GM23338 (cell line): ENCODE measurements around the gene AOPEP. TPM values are rescaled to one million over a fixed set of nuclear protein-coding genes. Genes with fewer than 3 reads are reported as not detected.

Source experiments
- ATAC-seq: fragments of 200-7000 bp; cut with Tn5 transposase; 3 replicates; pipeline ENCODE4 v1.9.1; 2020
- DNase-seq: peaks from one replicate; pipeline ENCODE4 v3.0.0-alpha.2; 2015; ENCODE audit warnings: low spot score
- H2AFZ ChIP-seq: fragments of 200-600 bp; sonication (generic); 2 replicates; pipeline ENCODE4 v1.8.0; 2016; ENCODE audit warnings: antibody characterized with exemption, mild to moderate bottlenecking, moderate library complexity
- H3F3A ChIP-seq: fragments of 200-600 bp; sonication (generic); replicated peaks from 2 replicates; pipeline ENCODE4 v1.8.0; 2017; ENCODE audit warnings: antibody characterized with exemption, mixed run types, low read depth
- H3K27ac ChIP-seq: fragments of 200-600 bp; sonication (generic); 2 replicates; pipeline ENCODE4 v1.6.1; 2016; ENCODE audit warnings: low read depth
- H3K27me3 ChIP-seq: fragments of 200-600 bp; sonication (generic); 2 replicates; pipeline ENCODE4 v1.8.0; 2016; ENCODE audit warnings: mild to moderate bottlenecking, mixed run types, moderate library complexity; ENCODE audit not compliant: insufficient read depth
- H3K36me3 ChIP-seq: fragments of 200-600 bp; sonication (generic); 2 replicates; pipeline ENCODE4 v1.8.0; 2016; ENCODE audit warnings: mild to moderate bottlenecking; ENCODE audit not compliant: insufficient read depth
- H3K4me1 ChIP-seq: fragments of 200-600 bp; sonication (generic); 2 replicates; pipeline ENCODE4 v1.8.0; 2016; ENCODE audit warnings: mild to moderate bottlenecking, moderate library complexity; ENCODE audit not compliant: insufficient read depth
- H3K4me2 ChIP-seq: fragments of 200-600 bp; sonication (generic); 2 replicates; pipeline ENCODE4 v1.7.1; 2017; ENCODE audit warnings: mixed run types
- H3K4me3 ChIP-seq: fragments of 200-600 bp; sonication (generic); 2 replicates; pipeline ENCODE4 v1.6.1; 2016; ENCODE audit warnings: mixed run types
- H3K79me2 ChIP-seq: fragments of 200-600 bp; sonication (generic); replicated peaks from 2 replicates; pipeline ENCODE4 v1.8.0; 2017; ENCODE audit warnings: mild to moderate bottlenecking; ENCODE audit not compliant: insufficient read depth
- H3K9me2 ChIP-seq: fragments of 200-600 bp; sonication (generic); 2 replicates; pipeline ENCODE4 v1.8.0; 2017; ENCODE audit not compliant: insufficient read depth
- H4K20me1 ChIP-seq: fragments of 200-600 bp; sonication (generic); replicated peaks from 2 replicates; pipeline ENCODE4 v1.8.0; 2017; ENCODE audit warnings: mild to moderate bottlenecking; ENCODE audit not compliant: insufficient read depth
- H3K27ac Mint-ChIP-seq: 2 replicates; pipeline ENCODE4 v1.8.0; 2020; ENCODE audit warnings: inconsistent platforms, mild to moderate bottlenecking, moderate library complexity, mixed read lengths
- H3K27me3 Mint-ChIP-seq: 3 replicates; pipeline ENCODE4 v1.8.0; 2022; ENCODE audit warnings: low read depth, mild to moderate bottlenecking, moderate library complexity, mixed read lengths, inconsistent platforms; ENCODE audit not compliant: insufficient read depth, poor library complexity
- H3K36me3 Mint-ChIP-seq: 3 replicates; pipeline ENCODE4 v1.8.0; 2021; ENCODE audit warnings: low read depth, mild to moderate bottlenecking, inconsistent platforms, moderate library complexity, mixed read lengths
- H3K4me1 Mint-ChIP-seq: 3 replicates; pipeline ENCODE4 v1.8.0; 2020; ENCODE audit warnings: mild to moderate bottlenecking, inconsistent platforms, mixed read lengths
- H3K4me3 Mint-ChIP-seq: 3 replicates; pipeline ENCODE4 v1.8.0; 2021; ENCODE audit warnings: moderate library complexity, mild to moderate bottlenecking, inconsistent platforms, mixed read lengths
- H3K9me3 Mint-ChIP-seq: 3 replicates; pipeline ENCODE4 v1.8.0; 2020; ENCODE audit warnings: moderate library complexity, mild to moderate bottlenecking, inconsistent platforms, mixed read lengths
- CREB1 ChIP-seq: fragments of 250-450 bp; sonication (Bioruptor Pico); IDR thresholded peaks from 2 replicates; pipeline ENCODE4 v1.5.0; 2020; ENCODE audit warnings: low read depth, mild to moderate bottlenecking, moderate library complexity
- EZH2 ChIP-seq: fragments of 200-600 bp; sonication (generic); IDR thresholded peaks from one replicate; pipeline ENCODE4 v1.8.0; 2017; ENCODE audit warnings: antibody characterized with exemption, mild to moderate bottlenecking, low read depth; ENCODE audit not compliant: unreplicated experiment
- NANOG ChIP-seq: IDR thresholded peaks from 2 replicates; pipeline ENCODE4 v1.6.1; 2016; ENCODE audit warnings: antibody characterized with exemption, borderline replicate concordance
- ZNF114 ChIP-seq: fragments of 250-450 bp; sonication (Bioruptor Pico); IDR thresholded peaks from 2 replicates; pipeline ENCODE4 v1.5.0; 2020; ENCODE audit warnings: mild to moderate bottlenecking, moderate library complexity
- ZNF331 ChIP-seq: fragments of 250-450 bp; sonication (Bioruptor Pico); IDR thresholded peaks from 2 replicates; pipeline ENCODE4 v1.5.0; 2020; ENCODE audit warnings: low read depth, mild to moderate bottlenecking, moderate library complexity
- ZNF462 ChIP-seq: fragments of 250-450 bp; sonication (Bioruptor Pico); IDR thresholded peaks from 2 replicates; pipeline ENCODE4 v1.5.0; 2020; ENCODE audit warnings: mild to moderate bottlenecking, moderate library complexity
- polyA plus RNA-seq: library from polyadenylated mRNA; unstranded; fragments of >200 nt; fragmentation: Nextera tagmentation; extraction: Ambion mirVana; gene quantifications from 2 replicates; pipeline ENCODE4 v1.2.1, GENCODE V29; 2016
- total RNA-seq: library from RNA; depleted of rRNA; stranded (reverse); fragments of >200 nt; shearing (Covaris generic); gene quantifications from 2 replicates; pipeline ENCODE4 v1.2.3, GENCODE V29; 2014
- TF ChIP-seq, protein P1 (sequence below), 2 experiments: fragments of 200-600 bp in 1 of 2; sonication (generic) in 1 of 2; conservative IDR thresholded peaks; 2 replicates each; pipeline versions ENCODE4 v1.5.1 to v1.6.1; 2016 to 2017; ENCODE audit warnings: antibody characterized with exemption in 2 of 2, low read depth in 2 of 2, mild to moderate bottlenecking in 2 of 2, moderate library complexity in 1 of 2
- TF ChIP-seq, protein P2 (sequence below): IDR thresholded peaks from 2 replicates; pipeline ENCODE4 v1.6.1; 2016; ENCODE audit warnings: antibody characterized with exemption

The AOPEP gene
- total and polyA plus RNA-seq, 2 experiments from 2014 or later, result 7.0 to 16.5 TPM

GRCh38 chr9:95103281-95103771 is 376.8 kb downstream of the AOPEP start (continued):
- no peak for TF ChIP-seq CREB1 (CRISPR knock-in tag)
- TF ChIP-seq, protein P1, sequence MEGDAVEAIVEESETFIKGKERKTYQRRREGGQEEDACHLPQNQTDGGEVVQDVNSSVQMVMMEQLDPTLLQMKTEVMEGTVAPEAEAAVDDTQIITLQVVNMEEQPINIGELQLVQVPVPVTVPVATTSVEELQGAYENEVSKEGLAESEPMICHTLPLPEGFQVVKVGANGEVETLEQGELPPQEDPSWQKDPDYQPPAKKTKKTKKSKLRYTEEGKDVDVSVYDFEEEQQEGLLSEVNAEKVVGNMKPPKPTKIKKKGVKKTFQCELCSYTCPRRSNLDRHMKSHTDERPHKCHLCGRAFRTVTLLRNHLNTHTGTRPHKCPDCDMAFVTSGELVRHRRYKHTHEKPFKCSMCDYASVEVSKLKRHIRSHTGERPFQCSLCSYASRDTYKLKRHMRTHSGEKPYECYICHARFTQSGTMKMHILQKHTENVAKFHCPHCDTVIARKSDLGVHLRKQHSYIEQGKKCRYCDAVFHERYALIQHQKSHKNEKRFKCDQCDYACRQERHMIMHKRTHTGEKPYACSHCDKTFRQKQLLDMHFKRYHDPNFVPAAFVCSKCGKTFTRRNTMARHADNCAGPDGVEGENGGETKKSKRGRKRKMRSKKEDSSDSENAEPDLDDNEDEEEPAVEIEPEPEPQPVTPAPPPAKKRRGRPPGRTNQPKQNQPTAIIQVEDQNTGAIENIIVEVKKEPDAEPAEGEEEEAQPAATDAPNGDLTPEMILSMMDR (conservative IDR thresholded peaks at IDR 0.05; ENCODE audit: low read depth in 2 of 2), result peak; percentile 47 to 57

DNA sequence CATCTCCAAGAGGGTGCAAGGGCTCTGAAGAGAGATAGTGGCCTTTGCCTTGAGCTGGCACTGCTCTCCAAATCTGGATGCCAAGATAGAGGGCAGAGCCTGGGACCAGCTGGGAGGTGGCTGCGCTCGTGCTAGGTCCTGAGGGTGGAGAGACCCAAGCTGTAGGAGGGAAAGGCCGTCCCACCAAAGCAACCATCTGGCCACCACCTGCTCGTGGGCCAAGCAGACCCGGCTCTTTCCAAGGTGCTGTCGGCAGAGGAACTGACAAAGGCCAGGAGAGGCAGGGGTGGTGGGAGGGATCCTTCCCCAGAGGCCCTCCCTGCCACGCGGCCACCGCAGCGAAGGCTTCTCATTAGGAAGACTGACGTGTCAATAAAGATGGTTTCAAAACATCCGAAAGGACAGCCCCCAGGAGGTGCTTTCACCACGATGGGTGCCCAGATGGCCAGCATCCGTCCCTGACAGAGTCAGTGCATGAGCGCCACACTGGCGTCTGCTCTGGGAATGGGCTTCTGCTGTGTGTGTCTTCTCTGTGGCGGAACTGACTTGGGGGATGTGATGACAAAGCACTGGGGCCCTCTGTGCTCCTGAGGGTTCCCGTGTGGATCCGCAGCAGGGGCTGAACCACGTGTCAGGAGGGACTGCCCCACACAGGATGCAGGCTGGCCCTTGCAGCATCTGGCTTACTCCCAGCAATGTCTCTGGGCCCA is 377.5 kb downstream of the AOPEP start:
- no peak for ATAC-seq
- Histone ChIP-seq H3K36me3 (0 out of 2 replicates have a peak, but pooled peaks cover 4% of the 10 kb centered on the region), H4K20me1 (no peaks in the 10 kb centered on the region), H3K4me1 (no peaks in the 10 kb centered on the region; the same call in 1 of the 2 replicates), H3K79me2 (no peaks in the 10 kb centered on the region), H3K4me2 (no peak overlapping the region), H3F3A (no peaks in the 10 kb centered on the region), H3K27me3 (no peaks in the 10 kb centered on the region), H3K27ac (no peak overlapping the region), H3K9me2 (no peaks in the 10 kb centered on the region), H2AFZ (no peak overlapping the region), H3K4me3 (no peak overlapping the region)
- TF ChIP-seq ZNF331 (CRISPR knock-in tag) (no peak), ZNF114 (no peak), NANOG (no peak), CREB1 (CRISPR knock-in tag) (no peak), ZNF462 (CRISPR knock-in tag) (no peak), EZH2 (no peak)
- TF ChIP-seq, protein P2, sequence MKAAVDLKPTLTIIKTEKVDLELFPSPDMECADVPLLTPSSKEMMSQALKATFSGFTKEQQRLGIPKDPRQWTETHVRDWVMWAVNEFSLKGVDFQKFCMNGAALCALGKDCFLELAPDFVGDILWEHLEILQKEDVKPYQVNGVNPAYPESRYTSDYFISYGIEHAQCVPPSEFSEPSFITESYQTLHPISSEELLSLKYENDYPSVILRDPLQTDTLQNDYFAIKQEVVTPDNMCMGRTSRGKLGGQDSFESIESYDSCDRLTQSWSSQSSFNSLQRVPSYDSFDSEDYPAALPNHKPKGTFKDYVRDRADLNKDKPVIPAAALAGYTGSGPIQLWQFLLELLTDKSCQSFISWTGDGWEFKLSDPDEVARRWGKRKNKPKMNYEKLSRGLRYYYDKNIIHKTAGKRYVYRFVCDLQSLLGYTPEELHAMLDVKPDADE, result no peak
- TF ChIP-seq, protein P1 (conservative IDR thresholded peaks at IDR 0.05; ENCODE audit: low read depth in 2 of 2), result no peak
- peaks cover 11% of the 10 kb centered on the region for H3K4me1 Mint-ChIP-seq
- DNase-seq, result no peak
- H3K36me3 Mint-ChIP-seq, result peaks cover 13% of the 10 kb centered on the region; the same call in 2 of the 3 replicates
- no peak overlapping the region for H3K27ac Mint-ChIP-seq
- no peaks in the 10 kb centered on the region for H3K9me3 Mint-ChIP-seq
- H3K4me3 Mint-ChIP-seq, result no peak overlapping the region
- H3K27me3 Mint-ChIP-seq, result peaks cover 10% of the 10 kb centered on the region
